Osteocyte (in vitro differentiated cells): ENCODE results near the gene MMP24OS. TPM values are rescaled to one million over a fixed set of nuclear protein-coding genes. Genes with fewer than 3 reads are reported as not detected.

Experiments used
- DNase-seq: peaks from one replicate; pipeline ENCODE4 v3.0.0; 2021; ENCODE audit warnings: mixed read lengths; ENCODE audit not compliant: unreplicated experiment; ENCODE audit errors: extremely low spot score
- H3K27ac Mint-ChIP-seq: one replicate; pipeline ENCODE4 v1.8.0; 2021; ENCODE audit warnings: mild to moderate bottlenecking, mixed read lengths; ENCODE audit not compliant: unreplicated experiment
- H3K27me3 Mint-ChIP-seq: one replicate; pipeline ENCODE4 v1.8.0; 2021; ENCODE audit warnings: mixed read lengths; ENCODE audit not compliant: unreplicated experiment
- H3K36me3 Mint-ChIP-seq: one replicate; pipeline ENCODE4 v1.8.0; 2021; ENCODE audit warnings: mixed read lengths; ENCODE audit not compliant: unreplicated experiment
- H3K4me1 Mint-ChIP-seq: one replicate; pipeline ENCODE4 v1.8.0; 2021; ENCODE audit warnings: mixed read lengths; ENCODE audit not compliant: unreplicated experiment
- H3K4me3 Mint-ChIP-seq: one replicate; pipeline ENCODE4 v1.8.0; 2021; ENCODE audit warnings: mild to moderate bottlenecking, moderate library complexity, mixed read lengths; ENCODE audit not compliant: unreplicated experiment
- H3K9me3 Mint-ChIP-seq: one replicate; pipeline ENCODE4 v1.8.0; 2021; ENCODE audit warnings: mixed read lengths; ENCODE audit not compliant: unreplicated experiment
- total RNA-seq: library from RNA; stranded (reverse); gene quantifications from 2 replicates; pipeline ENCODE4 v1.2.1, GENCODE V29; 2021
- TF ChIP-seq, protein P1 (sequence below): fragments of 200-600 bp; sonication (generic); IDR thresholded peaks from 2 replicates; pipeline ENCODE4 v1.5.0; 2021; ENCODE audit warnings: antibody characterized with exemption, mild to moderate bottlenecking, moderate library complexity

MMP24OS gene
- total RNA-seq, 1 donor from 2014 or later = 120 TPM

DNA sequence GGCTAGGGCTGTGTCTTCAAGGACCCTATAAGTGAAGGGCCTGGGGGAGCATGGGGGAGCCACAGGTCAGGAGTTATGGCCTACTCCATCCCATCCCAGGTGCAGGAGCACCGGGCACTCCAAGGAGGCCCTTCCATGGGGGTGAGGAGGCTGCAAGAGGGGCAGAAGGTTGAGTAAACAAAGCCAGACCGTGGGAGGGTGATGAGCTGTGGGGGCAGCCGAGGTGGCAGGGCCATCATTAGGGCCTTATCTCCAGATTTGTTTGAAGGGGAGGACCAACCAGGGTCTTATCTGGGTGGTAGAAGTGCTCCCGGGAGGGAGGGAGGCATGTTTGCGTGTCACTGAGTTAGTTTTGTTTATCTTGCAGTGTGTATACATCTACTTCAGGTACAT, 16.4 kb upstream of the MMP24OS start:
- TF ChIP-seq, protein P1, sequence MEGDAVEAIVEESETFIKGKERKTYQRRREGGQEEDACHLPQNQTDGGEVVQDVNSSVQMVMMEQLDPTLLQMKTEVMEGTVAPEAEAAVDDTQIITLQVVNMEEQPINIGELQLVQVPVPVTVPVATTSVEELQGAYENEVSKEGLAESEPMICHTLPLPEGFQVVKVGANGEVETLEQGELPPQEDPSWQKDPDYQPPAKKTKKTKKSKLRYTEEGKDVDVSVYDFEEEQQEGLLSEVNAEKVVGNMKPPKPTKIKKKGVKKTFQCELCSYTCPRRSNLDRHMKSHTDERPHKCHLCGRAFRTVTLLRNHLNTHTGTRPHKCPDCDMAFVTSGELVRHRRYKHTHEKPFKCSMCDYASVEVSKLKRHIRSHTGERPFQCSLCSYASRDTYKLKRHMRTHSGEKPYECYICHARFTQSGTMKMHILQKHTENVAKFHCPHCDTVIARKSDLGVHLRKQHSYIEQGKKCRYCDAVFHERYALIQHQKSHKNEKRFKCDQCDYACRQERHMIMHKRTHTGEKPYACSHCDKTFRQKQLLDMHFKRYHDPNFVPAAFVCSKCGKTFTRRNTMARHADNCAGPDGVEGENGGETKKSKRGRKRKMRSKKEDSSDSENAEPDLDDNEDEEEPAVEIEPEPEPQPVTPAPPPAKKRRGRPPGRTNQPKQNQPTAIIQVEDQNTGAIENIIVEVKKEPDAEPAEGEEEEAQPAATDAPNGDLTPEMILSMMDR = no peak
- no peak for DNase-seq
- no peak overlapping the region for H3K27ac Mint-ChIP-seq
- no peaks in the 10 kb centered on the region for H3K4me1 Mint-ChIP-seq
- H3K36me3 Mint-ChIP-seq = no peaks in the 10 kb centered on the region
- no peaks in the 10 kb centered on the region for H3K9me3 Mint-ChIP-seq
- no peak overlapping the region for H3K4me3 Mint-ChIP-seq
- no peaks in the 10 kb centered on the region for H3K27me3 Mint-ChIP-seq

DNA sequence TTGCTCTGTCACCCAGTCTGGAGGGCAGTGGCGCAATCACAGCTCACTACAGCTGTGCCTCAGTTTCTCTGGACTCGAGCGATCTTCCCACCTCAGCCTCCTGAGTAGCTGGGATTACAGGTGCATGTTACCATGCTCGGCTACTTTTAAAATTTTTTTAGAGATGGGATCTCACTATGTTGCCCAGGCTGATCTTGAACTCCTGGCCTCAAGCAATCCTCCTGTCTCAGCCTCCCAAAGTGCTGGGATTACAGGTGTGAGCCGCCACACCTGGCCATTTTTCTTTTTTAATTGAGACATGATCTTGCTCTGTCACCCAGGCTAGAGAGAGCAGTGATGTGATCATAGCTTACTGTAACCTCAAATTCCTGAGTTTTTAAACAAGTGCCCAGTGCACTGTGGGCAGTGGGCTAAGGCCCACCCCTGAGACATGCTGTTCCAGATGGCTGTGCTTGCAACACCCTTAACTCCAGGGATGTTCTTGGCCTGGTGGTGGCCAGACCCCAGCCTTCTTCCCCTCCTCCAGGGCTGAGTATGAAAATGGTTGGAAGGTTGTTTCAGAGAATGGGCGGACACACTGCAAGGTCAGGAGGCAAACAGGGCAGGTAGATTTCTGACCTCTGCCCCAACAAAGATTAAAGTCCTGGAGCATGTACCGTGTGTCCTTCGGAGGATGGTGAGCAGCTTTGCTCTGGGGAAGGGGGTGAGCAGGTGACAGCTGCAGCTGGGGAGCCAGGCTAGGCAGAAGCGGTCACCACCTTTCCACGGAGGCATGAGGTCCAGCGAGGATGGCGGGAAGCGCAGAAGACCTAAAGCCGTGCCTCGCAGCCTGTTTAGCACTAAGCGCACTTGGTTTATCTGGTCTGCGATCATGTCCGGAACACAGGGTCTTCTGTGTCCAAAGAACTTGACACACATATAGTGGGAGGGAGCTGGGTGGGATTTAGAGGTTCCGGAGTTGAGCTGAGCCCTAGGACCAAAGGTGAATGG, 15.7 kb upstream of the MMP24OS start:
- no peaks in the 10 kb centered on the region for H3K9me3 Mint-ChIP-seq
- no peaks in the 10 kb centered on the region for H3K36me3 Mint-ChIP-seq
- no peaks in the 10 kb centered on the region for H3K4me1 Mint-ChIP-seq
- TF ChIP-seq, protein P1 = no peak
- no peak for DNase-seq
- no peaks in the 10 kb centered on the region for H3K27me3 Mint-ChIP-seq
- no peak overlapping the region for H3K27ac Mint-ChIP-seq
- H3K4me3 Mint-ChIP-seq = no peak overlapping the region

DNA sequence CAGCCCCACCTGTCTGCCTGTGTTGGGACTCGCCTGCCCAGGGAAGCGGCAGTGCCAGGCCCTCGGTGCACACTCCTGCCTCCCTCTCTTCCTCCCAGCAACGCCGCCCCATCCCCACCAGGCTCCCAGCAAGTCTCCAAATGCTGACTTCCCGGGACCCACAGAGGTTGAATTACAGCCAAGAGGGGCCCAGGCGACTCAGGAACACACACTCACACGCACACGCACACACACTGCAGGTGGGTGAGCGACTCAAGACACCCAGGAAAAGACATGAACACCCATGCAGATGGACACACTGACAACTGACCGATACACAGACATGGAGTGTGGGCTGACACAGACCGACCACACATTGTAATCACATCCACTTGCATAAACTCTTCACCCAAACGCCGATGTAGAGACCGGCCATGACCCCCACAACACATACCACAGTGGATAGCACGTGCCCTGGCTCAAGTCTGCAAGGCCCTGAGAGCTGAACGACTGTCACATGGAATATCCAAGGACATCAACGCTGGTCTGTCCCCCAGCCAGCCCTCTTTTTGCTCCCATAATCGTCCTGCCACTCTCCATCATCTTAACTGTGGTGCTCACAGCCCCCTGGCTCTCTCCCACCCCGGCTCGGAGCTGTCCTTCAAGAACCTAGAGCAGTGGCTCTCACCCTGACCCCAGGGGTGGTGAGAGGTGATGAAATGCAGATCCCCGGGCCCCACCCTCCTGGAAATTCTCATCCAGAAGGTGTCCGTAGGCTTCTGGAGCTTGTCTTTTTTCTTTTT, 14.8 kb upstream of the MMP24OS start:
- no peak overlapping the region for H3K4me3 Mint-ChIP-seq
- H3K27ac Mint-ChIP-seq = no peak overlapping the region
- no peaks in the 10 kb centered on the region for H3K4me1 Mint-ChIP-seq
- TF ChIP-seq, protein P1 = no peak
- no peaks in the 10 kb centered on the region for H3K27me3 Mint-ChIP-seq
- DNase-seq = no peak
- no peaks in the 10 kb centered on the region for H3K9me3 Mint-ChIP-seq
- H3K36me3 Mint-ChIP-seq = no peaks in the 10 kb centered on the region

DNA sequence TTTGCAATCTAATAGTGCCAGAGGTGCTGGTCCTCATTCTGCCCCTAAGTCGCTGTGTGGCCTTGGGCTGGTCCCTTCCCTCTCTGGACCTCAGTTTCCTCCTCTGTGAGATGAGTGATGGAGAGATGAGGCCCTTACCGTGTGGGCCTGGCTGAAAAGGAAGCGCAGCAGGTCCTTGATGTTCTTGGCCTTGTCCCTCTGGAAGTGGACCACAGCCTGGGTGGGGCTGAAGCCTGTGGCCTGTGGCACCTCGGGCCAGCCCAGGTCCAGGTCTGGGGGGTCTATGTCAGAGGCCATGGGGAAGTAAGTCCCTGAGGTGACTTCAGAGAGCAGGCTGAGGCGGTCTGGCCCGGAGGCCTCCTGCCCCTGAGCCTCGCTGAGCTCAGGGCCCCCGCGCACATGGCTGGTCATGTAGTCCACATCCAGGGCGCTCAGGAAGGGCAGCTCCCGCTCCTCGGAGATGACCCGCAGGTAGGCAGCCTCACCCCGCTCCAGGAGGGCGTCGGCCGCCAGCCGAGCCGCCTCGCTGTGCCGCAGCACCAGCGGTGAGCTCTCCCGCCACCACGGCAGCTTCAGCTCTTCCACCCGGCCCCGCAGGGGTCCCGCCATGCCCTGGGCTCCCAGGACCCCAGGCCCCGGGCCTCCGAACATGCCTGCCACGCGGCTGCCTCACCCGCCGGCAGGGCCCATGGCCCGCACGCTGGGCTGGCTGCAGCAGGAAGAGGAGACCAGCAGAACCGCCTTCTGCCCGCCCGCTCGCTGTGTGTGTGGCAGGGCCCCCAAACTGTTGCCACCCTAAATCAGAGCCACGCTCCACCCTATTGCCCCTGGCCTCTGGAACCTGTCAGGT, 14.0 kb upstream of the MMP24OS start, which contains the start of gene FAM83C:
Gene FAM83C (minus strand): TSS at position 772 of the 850 bp plus-strand sequence. CDS start 121 bp downstream, at position 651.
- DNase-seq = no peak
- H3K4me3 Mint-ChIP-seq = no peak within 1 kb of the TSS
- no peaks in the 10 kb centered on the region for H3K27me3 Mint-ChIP-seq
- no peaks in the 10 kb centered on the region for H3K9me3 Mint-ChIP-seq
- no peak within 1 kb of the TSS for H3K27ac Mint-ChIP-seq
- no peaks in the 10 kb centered on the region for H3K36me3 Mint-ChIP-seq
- no peaks in the 10 kb centered on the region for H3K4me1 Mint-ChIP-seq
- TF ChIP-seq, protein P1 = no peak
